HepG2 (cell line): ENCODE results near the gene C1RL. TPM values are rescaled to one million over a fixed set of nuclear protein-coding genes. Genes with fewer than 3 reads are reported as not detected.

Source experiments
- ATAC-seq: fragments of 200-7000 bp; cut with Tn5 transposase; 3 replicates; pipeline ENCODE4 v1.9.1; 2020; ENCODE audit warnings: mild to moderate bottlenecking, moderate library complexity
- BruUV-seq: library from RNA; stranded (reverse); fragments of 400-500 nt; replicated peaks from 2 replicates; lab custom pipeline; 2021; lab: Mats Ljungman, UMichigan
- CTCF ChIA-PET: fragments of 300-600 bp; formaldehyde crosslinking; extraction: SDS; loops from one replicate; lab custom pipeline; 2021; ENCODE audit warnings: low total read pairs, inconsistent platforms, low intra/inter-chr PET ratio; lab: Yijun Ruan, JAX
- POLR2A ChIA-PET: fragments of 350-600 bp; sonication (Branson Sonifier 250); formaldehyde crosslinking; loops from one replicate; lab custom pipeline; 2020; ENCODE audit warnings: antibody characterized with exemption, inconsistent platforms; lab: Yijun Ruan, JAX
- DNase-seq: peaks from one replicate; pipeline ENCODE4 v3.0.0-alpha.2; 2015; ENCODE audit warnings: low spot score
- FAIRE-seq: peaks from 3 replicates; lab custom pipeline; 2011; peaks lifted over from hg19 to GRCh38; lab: Jason Lieb, UNC
- H2AFZ ChIP-seq: one replicate; pipeline ENCODE4 v1.6.1; 2011; ENCODE audit warnings: low read length, inconsistent platforms
- H3K27ac ChIP-seq: fragments of 300-600 bp; 3 replicates; pipeline ENCODE4 v1.8.0; 2011; ENCODE audit warnings: mixed run types, mild to moderate bottlenecking, mixed read lengths, low read length, inconsistent platforms; ENCODE audit not compliant: insufficient read depth; ENCODE audit errors: extremely low read length
- H3K27me3 ChIP-seq, 2 experiments: fragments of 200-600 bp in 1 of 2; 2 replicates in 1 of 2; 3 replicates in 1 of 2; pipeline versions ENCODE4 v1.6.0 to v1.8.0; 2011; ENCODE audit warnings: low read length in 2 of 2, mild to moderate bottlenecking in 2 of 2, moderate library complexity in 2 of 2, inconsistent platforms in 1 of 2; ENCODE audit not compliant: insufficient read depth in 2 of 2, control insufficient read depth in 1 of 2
- H3K36me3 ChIP-seq, 2 experiments: fragments of 200-600 bp in 1 of 2; replicated peaks in 1 of 2; 2 replicates in 1 of 2; 3 replicates in 1 of 2; pipeline versions ENCODE4 v1.5.1 to v1.8.0; 2011; ENCODE audit warnings: low read length in 2 of 2, inconsistent platforms in 1 of 2; ENCODE audit not compliant: insufficient read depth in 2 of 2, control insufficient read depth in 1 of 2
- H3K4me1 ChIP-seq: 2 replicates; pipeline ENCODE4 v1.5.1; 2012; ENCODE audit warnings: low read length, inconsistent platforms; ENCODE audit not compliant: insufficient read depth
- H3K4me2 ChIP-seq: 2 replicates; pipeline ENCODE4 v1.6.0; 2011; ENCODE audit warnings: low read depth, low read length, inconsistent platforms
- H3K4me3 ChIP-seq, 3 experiments: fragments of 200-600 bp in 1 of 3; sonication (generic), shearing (Covaris generic) in 1 of 3; replicated peaks in 1 of 3; 2 replicates each; pipeline ENCODE4 v1.5.1; 2011 to 2016; ENCODE audit warnings: low read length in 3 of 3, inconsistent platforms in 2 of 3, low read depth in 2 of 3, mild to moderate bottlenecking in 2 of 3, control low read depth in 1 of 3, mixed read lengths in 1 of 3; ENCODE audit not compliant: insufficient read depth in 1 of 3
- H3K79me2 ChIP-seq: one replicate; pipeline ENCODE4 v1.6.1; 2011; ENCODE audit warnings: low read length, inconsistent platforms; ENCODE audit not compliant: insufficient read depth
- H3K9ac ChIP-seq: 2 replicates; pipeline ENCODE4 v1.6.0; 2011; ENCODE audit warnings: mild to moderate bottlenecking, low read depth, low read length, inconsistent platforms; ENCODE audit not compliant: insufficient read depth
- H3K9me3 ChIP-seq: 2 replicates; pipeline ENCODE4 v1.5.1; 2012; ENCODE audit warnings: mild to moderate bottlenecking, low read length
- H4K20me1 ChIP-seq: 2 replicates; pipeline ENCODE4 v1.6.0; 2011; ENCODE audit warnings: inconsistent platforms, mild to moderate bottlenecking, low read length, moderate library complexity; ENCODE audit not compliant: insufficient read depth
- ASH2L ChIP-seq: fragments of 300-600, 200-600 bp; sonication (generic); IDR thresholded peaks from 2 replicates; pipeline ENCODE4 v1.7.0; 2017; ENCODE audit warnings: low read depth, mild to moderate bottlenecking, moderate library complexity, mixed read lengths, low read length; ENCODE audit not compliant: insufficient read length
- KDM1A ChIP-seq: IDR thresholded peaks from 2 replicates; pipeline ENCODE4 v1.6.1; 2016; ENCODE audit warnings: missing compliant biosample characterization
- MBD4 ChIP-seq: IDR thresholded peaks from 2 replicates; pipeline ENCODE4 v1.6.1; 2012; ENCODE audit warnings: low read length, inconsistent platforms, borderline replicate concordance
- SNAPC2 ChIP-seq: sonication (generic); formaldehyde crosslinking; IDR thresholded peaks from 2 replicates; pipeline ENCODE4 v1.8.1; 2022; ENCODE audit warnings: mild to moderate bottlenecking, missing genetic modification reagents
- ZBTB21 ChIP-seq: sonication (generic); formaldehyde crosslinking; IDR thresholded peaks from 2 replicates; pipeline ENCODE4 v1.4.0; 2020; ENCODE audit warnings: missing genetic modification reagents
- ZFP36 ChIP-seq: fragments of 150-350 bp; IDR thresholded peaks from 2 replicates; pipeline ENCODE4 v1.6.1; 2018; ENCODE audit warnings: borderline replicate concordance, low read length, low read depth; ENCODE audit not compliant: partially characterized antibody
- ZFP62 ChIP-seq: sonication (generic); formaldehyde crosslinking; IDR thresholded peaks from 2 replicates; pipeline ENCODE4 v1.4.0; 2020; ENCODE audit warnings: missing genetic modification reagents
- ZNF329 ChIP-seq: sonication (generic); formaldehyde crosslinking; IDR thresholded peaks from 2 replicates; pipeline ENCODE4 v1.9.0; 2021; ENCODE audit warnings: low read depth, mild to moderate bottlenecking, missing genetic modification reagents
- ZNF562 ChIP-seq: sonication (generic); formaldehyde crosslinking; IDR thresholded peaks from 2 replicates; pipeline ENCODE4 v1.8.0; 2022; ENCODE audit warnings: missing genetic modification reagents, borderline replicate concordance
- ZNF709 ChIP-seq: sonication (generic); formaldehyde crosslinking; IDR thresholded peaks from 2 replicates; pipeline ENCODE4 v1.5.0; 2020; ENCODE audit warnings: mild to moderate bottlenecking, missing genetic modification reagents
- WGBS: methylation state at CpG from one replicate; pipeline ENCODE4 v1.1.6; 2017; ENCODE audit warnings: low lambda C conversion rate; 5-methylcytosine and 5-hydroxymethylcytosine counted together
- in situ Hi-C: cut with HindIII; loops from 2 replicates; pipeline ENCODE4 v1.10.0; 2017; ENCODE audit warnings: low pct_unique_long_range_greater_than_20kb; ENCODE audit not compliant: extremely low pct_ligation_motif_present
- intact Hi-C: fragments of 100-400 bp; cut with micrococcal nuclease; formaldehyde crosslinking; loops from one replicate; pipeline ENCODE4 v1.10.0; 2022; ENCODE audit not compliant: unreplicated experiment
- polyA plus RNA-seq, 8 experiments: library from polyadenylated mRNA; depleted of rRNA in 3 of 8; stranded (reverse) in 7 of 8; unstranded in 1 of 8; fragments of >200 nt; fragmentation: Illumina TruSeq in 4 of 8; extraction: Trizol in 4 of 8; gene quantifications; 2 replicates each; pipeline versions ENCODE4 v1.2.1 to v1.2.3, GENCODE V29; 2011 to 2016; ENCODE audit warnings: low read depth in 4 of 8, missing spikeins in 1 of 8, mixed read lengths in 1 of 8; ENCODE audit not compliant: insufficient read depth in 1 of 8
- total RNA-seq, 5 experiments: library from RNA; depleted of rRNA; stranded (reverse); fragments of >200 nt; fragmentation: Illumina TruSeq; extraction: Trizol; gene quantifications; 2 replicates each; pipeline ENCODE4 v1.2.3, GENCODE V29; 2016; ENCODE audit warnings: low read depth in 1 of 5
- TF ChIP-seq, protein P1 (sequence below): sonication (generic); formaldehyde crosslinking; conservative IDR thresholded peaks from 2 replicates; pipeline ENCODE4 v1.4.0; 2020; ENCODE audit warnings: missing genetic modification reagents
- TF ChIP-seq, protein P2 (sequence below): sonication (generic); formaldehyde crosslinking; IDR thresholded peaks from 2 replicates; pipeline ENCODE4 v1.5.0; 2020; ENCODE audit warnings: missing genetic modification reagents, mild to moderate bottlenecking, borderline replicate concordance

The C1RL gene
- total and polyA plus RNA-seq, 2 of the 13 experiments (the other 11 are each of a cell fraction or from before 2014, with no cell fraction given): 28.9 to 53.1 TPM

DNA sequence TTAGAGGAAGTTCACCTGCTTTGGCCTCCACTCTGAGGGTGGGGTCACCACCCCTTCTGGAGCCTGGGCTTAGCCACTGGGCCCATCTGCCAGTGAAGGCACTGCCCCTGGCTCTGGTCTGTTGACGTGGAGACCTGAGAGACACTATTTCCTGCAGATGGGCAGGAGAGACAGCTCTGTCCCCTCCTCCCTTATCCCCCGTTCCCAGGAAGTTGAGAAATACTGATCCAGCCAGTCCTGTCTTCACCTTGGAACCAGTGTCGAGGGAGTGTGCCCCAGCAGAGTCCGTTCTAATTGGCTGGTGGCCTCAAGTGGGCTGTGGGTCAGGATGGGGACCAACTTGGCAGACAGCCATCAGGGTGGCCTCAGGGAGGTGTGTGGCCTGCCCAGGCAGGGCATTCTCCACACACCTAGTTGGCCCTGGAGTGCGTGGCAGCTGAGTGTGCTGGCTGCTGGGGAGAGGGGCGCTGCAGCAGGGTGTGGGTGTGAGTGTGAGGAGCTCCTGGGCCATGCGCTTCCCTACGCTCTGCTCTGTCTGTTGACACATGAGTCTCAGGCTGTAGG, 46.5 kb upstream of the C1RL start:
- no peaks in the 10 kb centered on the region for H3K27me3 ChIP-seq
- H3K9me3 ChIP-seq: no peaks in the 10 kb centered on the region
- 91% methylated on average over 5 of the region's 8 CpGs for WGBS
- no peaks in the 10 kb centered on the region for H4K20me1 ChIP-seq
- ChIA-PET POLR2A (interaction anchor here (1.1 kb wide), 1 partner anchor 27 kb away, joined by 3 read pairs; the partner anchor contains the start of gene RBP5), CTCF (no interaction called here)
- no TSS peak for BruUV-seq
- no peaks in the 10 kb centered on the region for H3K4me1 ChIP-seq
- peaks cover 27 to 31% of the 10 kb centered on the region in 2 experiments; a peak in 4 of 5 replicates for H3K36me3 ChIP-seq
- intact Hi-C loops: no loop called here
- H3K9ac ChIP-seq: no peak overlapping the region
- ATAC-seq: peak; percentile 13; the same call in 1 of the 3 replicates
- no peak overlapping the region for H3K4me3 ChIP-seq
- H3K27ac ChIP-seq: no peak overlapping the region
- no peaks in the 10 kb centered on the region for H3K79me2 ChIP-seq
- no peak overlapping the region for H2AFZ ChIP-seq
- H3K4me2 ChIP-seq: no peak overlapping the region
- in situ Hi-C loops: no loop called here
- no peak for TF ChIP-seq SNAPC2 (CRISPR knock-in tag)
- no peak for TF ChIP-seq ZNF562 (CRISPR knock-in tag)
- no peak for TF ChIP-seq MBD4
- no peak for TF ChIP-seq ZFP36
- no peak for TF ChIP-seq ZFP62 (CRISPR knock-in tag)
- no peak for TF ChIP-seq ASH2L
- no peak for TF ChIP-seq ZNF329 (CRISPR knock-in tag)
- TF ChIP-seq ZNF709 (CRISPR knock-in tag): no peak
- no peak for TF ChIP-seq ZBTB21 (CRISPR knock-in tag)
- no peak for TF ChIP-seq KDM1A (CRISPR knock-in tag)
- TF ChIP-seq, protein P1, sequence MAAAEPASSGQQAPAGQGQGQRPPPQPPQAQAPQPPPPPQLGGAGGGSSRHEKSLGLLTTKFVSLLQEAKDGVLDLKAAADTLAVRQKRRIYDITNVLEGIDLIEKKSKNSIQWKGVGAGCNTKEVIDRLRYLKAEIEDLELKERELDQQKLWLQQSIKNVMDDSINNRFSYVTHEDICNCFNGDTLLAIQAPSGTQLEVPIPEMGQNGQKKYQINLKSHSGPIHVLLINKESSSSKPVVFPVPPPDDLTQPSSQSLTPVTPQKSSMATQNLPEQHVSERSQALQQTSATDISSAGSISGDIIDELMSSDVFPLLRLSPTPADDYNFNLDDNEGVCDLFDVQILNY (CRISPR knock-in tag): no peak
- TF ChIP-seq, protein P2, sequence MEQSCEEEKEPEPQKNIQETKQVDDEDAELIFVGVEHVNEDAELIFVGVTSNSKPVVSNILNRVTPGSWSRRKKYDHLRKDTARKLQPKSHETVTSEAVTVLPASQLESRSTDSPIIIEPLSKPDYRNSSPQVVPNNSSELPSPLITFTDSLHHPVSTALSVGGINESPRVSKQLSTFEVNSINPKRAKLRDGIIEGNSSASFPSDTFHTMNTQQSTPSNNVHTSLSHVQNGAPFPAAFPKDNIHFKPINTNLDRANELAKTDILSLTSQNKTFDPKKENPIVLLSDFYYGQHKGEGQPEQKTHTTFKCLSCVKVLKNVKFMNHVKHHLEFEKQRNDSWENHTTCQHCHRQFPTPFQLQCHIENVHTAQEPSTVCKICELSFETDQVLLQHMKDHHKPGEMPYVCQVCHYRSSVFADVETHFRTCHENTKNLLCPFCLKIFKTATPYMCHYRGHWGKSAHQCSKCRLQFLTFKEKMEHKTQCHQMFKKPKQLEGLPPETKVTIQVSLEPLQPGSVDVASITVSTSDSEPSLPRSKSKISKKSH: no peak
- DNase-seq: no peak
- no peak for FAIRE-seq
